H1 (cell line): Measurements from ENCODE around the gene CADPS. TPM values are rescaled to one million over a fixed set of nuclear protein-coding genes. Genes with fewer than 3 reads are reported as not detected.

ENCODE experiments used
- ASH2L ChIP-seq: fragments of 200-600, 300-600 bp; sonication (generic); IDR thresholded peaks from one replicate; pipeline ENCODE4 v1.7.1; 2017; ENCODE audit warnings: low read length
- BACH1 ChIP-seq: IDR thresholded peaks from 2 replicates; pipeline ENCODE4 v1.6.1; 2012; ENCODE audit warnings: low read length, improper control_type of control experiment
- EP300 ChIP-seq, 2 experiments: IDR thresholded peaks; 1 replicate in 1 of 2; 2 replicates in 1 of 2; pipeline ENCODE4 v1.6.1; 2011 to 2012; ENCODE audit warnings: low read depth in 2 of 2, low read length in 2 of 2, mild to moderate bottlenecking in 2 of 2, borderline replicate concordance in 1 of 2, inconsistent platforms in 1 of 2, moderate library complexity in 1 of 2
- KDM1A ChIP-seq: fragments of 200-600, 300-600 bp; sonication (generic); IDR thresholded peaks from 2 replicates; pipeline ENCODE4 v1.7.1; 2016; ENCODE audit warnings: mild to moderate bottlenecking, low read length, borderline replicate concordance
- KDM4A ChIP-seq: IDR thresholded peaks from one replicate; pipeline ENCODE4 v1.7.1; 2012; ENCODE audit warnings: low read depth, mild to moderate bottlenecking, moderate library complexity, low read length, inconsistent platforms; ENCODE audit not compliant: severe bottlenecking
- POLR2A ChIP-seq, 2 experiments: IDR thresholded peaks; 1 replicate in 1 of 2; 2 replicates in 1 of 2; pipeline ENCODE4 v1.6.1; 2011; ENCODE audit warnings: low read depth in 2 of 2, low read length in 2 of 2, mild to moderate bottlenecking in 2 of 2; ENCODE audit errors: control extremely low read depth in 1 of 2
- RAD21 ChIP-seq, 2 experiments: IDR thresholded peaks in 1 of 2; conservative IDR thresholded peaks in 1 of 2; 2 replicates each; pipeline ENCODE4 v1.6.1; 2011; ENCODE audit warnings: low read depth in 2 of 2, low read length in 2 of 2, improper control_type of control experiment in 1 of 2, inconsistent platforms in 1 of 2, mild to moderate bottlenecking in 1 of 2, moderate library complexity in 1 of 2
- TBP ChIP-seq: IDR thresholded peaks from 2 replicates; pipeline ENCODE4 v1.6.1; 2011; ENCODE audit warnings: low read depth, low read length, improper control_type of control experiment
- polyA plus RNA-seq, 7 experiments: library from polyadenylated mRNA; depleted of rRNA in 3 of 7; stranded (reverse) in 5 of 7; unstranded in 2 of 7; fragments of >200 nt in 5 of 7; fragments of 200-250 nt in 2 of 7; gene quantifications; 1 replicate in 5 of 7; 2 replicates in 1 of 7; 4 replicates in 1 of 7; pipeline versions ENCODE4 v1.2.1 to v1.2.3, GENCODE V29; 2011 to 2013; ENCODE audit warnings: missing spikeins in 2 of 7, mixed read lengths in 2 of 7
- total RNA-seq: library from RNA; stranded (reverse); fragmentation: NEBNext Ultra II Directional; extraction: Animal tissue kit (Norgen Biotek cat#: 25700); gene quantifications from 2 replicates; pipeline ENCODE4 v1.2.1, GENCODE V29; 2021
- TF ChIP-seq, protein P1 (sequence below), 3 experiments: IDR thresholded peaks; 1 replicate in 2 of 3; 2 replicates in 1 of 3; pipeline versions ENCODE4 v1.5.1 to v1.6.1; 2011; ENCODE audit warnings: low read length in 3 of 3, mild to moderate bottlenecking in 3 of 3, inconsistent platforms in 2 of 3, low read depth in 1 of 3, moderate library complexity in 1 of 3; ENCODE audit not compliant: insufficient read depth in 1 of 3; ENCODE audit errors: control extremely low read depth in 1 of 3

The CADPS gene
- total and polyA plus RNA-seq, 2 of the 8 experiments (the other 6 are each of a cell fraction or from before 2014, with no cell fraction given) = 7.1 to 10.2 TPM

DNA sequence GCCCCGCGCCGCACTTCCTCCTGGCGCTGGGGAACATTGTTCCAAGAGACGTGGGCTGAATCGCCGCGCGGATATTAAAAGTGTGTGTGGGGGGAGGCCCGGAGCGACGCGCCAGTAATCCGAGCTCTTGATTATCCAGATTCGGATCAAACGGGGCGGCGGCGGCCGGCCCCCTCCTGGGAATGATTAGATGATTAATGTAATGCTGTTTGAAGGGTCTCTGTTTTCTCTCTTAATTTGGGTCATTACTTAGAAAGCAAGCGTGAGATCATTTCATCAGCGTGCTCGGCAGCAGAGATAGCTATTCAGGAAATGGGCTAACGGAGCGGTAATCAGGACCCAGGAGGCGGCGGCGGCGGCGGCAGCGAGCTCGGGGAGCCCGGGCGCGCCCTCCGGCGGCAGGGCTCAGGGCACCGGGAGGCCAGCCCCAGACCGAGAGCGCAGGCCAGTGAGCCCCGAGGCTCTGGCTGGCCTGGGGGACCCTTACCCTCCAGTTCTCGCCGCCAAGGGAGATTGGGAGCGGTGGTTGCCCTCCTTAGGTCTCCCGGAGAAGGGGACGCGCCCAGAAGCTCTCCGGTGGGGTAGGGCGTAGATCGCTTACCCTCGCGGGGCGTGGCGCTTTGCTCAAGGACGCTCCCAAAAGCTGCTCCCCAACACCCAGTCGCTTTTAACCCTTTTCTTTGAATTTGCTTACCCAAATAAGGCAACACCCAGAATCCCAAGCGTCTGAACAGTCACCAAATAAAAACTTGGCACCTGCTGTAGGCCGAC, 506.3 kb downstream of the CADPS start (continued):
- TF ChIP-seq BACH1 = no peak
- TF ChIP-seq KDM4A = peak; percentile 76
- TF ChIP-seq EP300 (IDR thresholded peaks at IDR 0.05; ENCODE audit: borderline replicate concordance in 1 of 2, low read depth in 2 of 2, low read length in 2 of 2) = peak in 1 of 2 experiments; percentile 81; a peak in 1 of 3 replicates
- TF ChIP-seq, protein P1, sequence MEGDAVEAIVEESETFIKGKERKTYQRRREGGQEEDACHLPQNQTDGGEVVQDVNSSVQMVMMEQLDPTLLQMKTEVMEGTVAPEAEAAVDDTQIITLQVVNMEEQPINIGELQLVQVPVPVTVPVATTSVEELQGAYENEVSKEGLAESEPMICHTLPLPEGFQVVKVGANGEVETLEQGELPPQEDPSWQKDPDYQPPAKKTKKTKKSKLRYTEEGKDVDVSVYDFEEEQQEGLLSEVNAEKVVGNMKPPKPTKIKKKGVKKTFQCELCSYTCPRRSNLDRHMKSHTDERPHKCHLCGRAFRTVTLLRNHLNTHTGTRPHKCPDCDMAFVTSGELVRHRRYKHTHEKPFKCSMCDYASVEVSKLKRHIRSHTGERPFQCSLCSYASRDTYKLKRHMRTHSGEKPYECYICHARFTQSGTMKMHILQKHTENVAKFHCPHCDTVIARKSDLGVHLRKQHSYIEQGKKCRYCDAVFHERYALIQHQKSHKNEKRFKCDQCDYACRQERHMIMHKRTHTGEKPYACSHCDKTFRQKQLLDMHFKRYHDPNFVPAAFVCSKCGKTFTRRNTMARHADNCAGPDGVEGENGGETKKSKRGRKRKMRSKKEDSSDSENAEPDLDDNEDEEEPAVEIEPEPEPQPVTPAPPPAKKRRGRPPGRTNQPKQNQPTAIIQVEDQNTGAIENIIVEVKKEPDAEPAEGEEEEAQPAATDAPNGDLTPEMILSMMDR (IDR thresholded peaks at IDR 0.05; ENCODE audit: control extremely low read depth in 1 of 3, insufficient read depth in 1 of 3, low read depth in 1 of 3, low read length in 3 of 3) = peak in 2 of 3 experiments; percentile 58 to 61; a peak in 3 of 4 replicates
- peak; percentile 37 to 49; a peak in 3 of 4 replicates for TF ChIP-seq RAD21 (IDR thresholded peaks at IDR 0.05 in 1 of 2, conservative IDR thresholded peaks at IDR 0.05 in 1 of 2; ENCODE audit: low read depth in 2 of 2, low read length in 2 of 2)
- peak; percentile 76 for TF ChIP-seq TBP
- TF ChIP-seq POLR2A (IDR thresholded peaks at IDR 0.05; ENCODE audit: control extremely low read depth in 1 of 2, low read depth in 2 of 2, low read length in 2 of 2) = no peak
- TF ChIP-seq KDM1A = peak; percentile 68; the same call in 1 of the 2 replicates
- peak; percentile 89 for TF ChIP-seq ASH2L
- TF ChIP-seq, all 59 proteins: peak for 12
